Neural cell (in vitro differentiated cells): ENCODE results near the gene CHST6. TPM values are rescaled to one million over a fixed set of nuclear protein-coding genes. Genes with fewer than 3 reads are reported as not detected.

Experiments
- H2AFZ ChIP-seq: fragments of 200-600, 300-800 bp; sonication (generic), shearing (Covaris generic); 2 replicates; pipeline ENCODE4 v1.6.0; 2014; ENCODE audit warnings: low read depth, mild to moderate bottlenecking, antibody characterized with exemption, low read length, moderate library complexity
- H3F3A ChIP-seq: fragments of 200-600 bp; shearing (Covaris generic); 2 replicates; pipeline ENCODE4 v1.6.1; 2016; ENCODE audit warnings: mild to moderate bottlenecking, moderate library complexity, mixed read lengths, antibody characterized with exemption, low read length; ENCODE audit not compliant: insufficient read depth, poor library complexity, severe bottlenecking
- H3K27ac ChIP-seq: fragments of 200-600, 300-800 bp; sonication (generic), shearing (Covaris generic); 2 replicates; pipeline ENCODE4 v1.5.1; 2014; ENCODE audit warnings: mild to moderate bottlenecking, low read length, moderate library complexity
- H3K27me3 ChIP-seq: fragments of 300-800, 200-600 bp; sonication (generic), shearing (Covaris generic); 2 replicates; pipeline ENCODE4 v1.6.0; 2014; ENCODE audit warnings: mild to moderate bottlenecking, low read depth, low read length, moderate library complexity; ENCODE audit not compliant: insufficient read depth
- H3K36me3 ChIP-seq: fragments of 300-800, 200-600 bp; sonication (generic), shearing (Covaris generic); 2 replicates; pipeline ENCODE4 v1.5.1; 2014; ENCODE audit warnings: mild to moderate bottlenecking, antibody characterized with exemption, low read length, moderate library complexity; ENCODE audit not compliant: insufficient read depth
- H3K4me2 ChIP-seq: fragments of 300-800, 200-600 bp; sonication (generic), shearing (Covaris generic); 2 replicates; pipeline ENCODE4 v1.6.0; 2014; ENCODE audit warnings: mild to moderate bottlenecking, low read length
- H3K4me3 ChIP-seq: fragments of 300-800, 200-600 bp; sonication (generic), shearing (Covaris generic); 2 replicates; pipeline ENCODE4 v1.5.1; 2014; ENCODE audit warnings: mild to moderate bottlenecking, low read length, moderate library complexity
- H3K79me2 ChIP-seq: fragments of 200-600 bp; shearing (Covaris generic); replicated peaks from 2 replicates; pipeline ENCODE4 v1.6.0; 2014; ENCODE audit warnings: mild to moderate bottlenecking, low read length, moderate library complexity; ENCODE audit not compliant: insufficient read depth
- H3K9ac ChIP-seq: fragments of 300-800, 200-600 bp; sonication (generic), shearing (Covaris generic); 2 replicates; pipeline ENCODE4 v1.6.1; 2016; ENCODE audit warnings: mild to moderate bottlenecking, low read length, mixed read lengths
- H3K9me2 ChIP-seq: fragments of 200-600 bp; shearing (Covaris generic); 2 replicates; pipeline ENCODE4 v1.6.1; 2016; ENCODE audit warnings: mild to moderate bottlenecking, low read length, mixed read lengths; ENCODE audit not compliant: insufficient read depth
- H3K9me3 ChIP-seq: fragments of 200-600, 300-800 bp; sonication (generic), shearing (Covaris generic); 2 replicates; pipeline ENCODE4 v1.6.1; 2016; ENCODE audit warnings: mild to moderate bottlenecking, mixed run types, low read length, moderate library complexity, mixed read lengths
- H4K20me1 ChIP-seq: fragments of 200-600 bp; shearing (Covaris generic); 2 replicates; pipeline ENCODE4 v1.6.1; 2016; ENCODE audit warnings: mild to moderate bottlenecking, mixed run types; ENCODE audit not compliant: insufficient read depth
- CTCF ChIP-seq: fragments of 450-650 bp; IDR thresholded peaks from 2 replicates; pipeline ENCODE4 v1.5.1; 2014; ENCODE audit warnings: antibody characterized with exemption, mild to moderate bottlenecking, moderate library complexity; ENCODE audit not compliant: poor library complexity, severe bottlenecking
- EP300 ChIP-seq: fragments of 450-650 bp; conservative IDR thresholded peaks from 2 replicates; pipeline ENCODE4 v1.6.1; 2014; ENCODE audit warnings: antibody characterized with exemption, mild to moderate bottlenecking, moderate library complexity; ENCODE audit not compliant: poor library complexity, severe bottlenecking
- EZH2 ChIP-seq: fragments of 200-600, 300-800 bp; shearing (Covaris generic), sonication (generic); IDR thresholded peaks from 2 replicates; pipeline ENCODE4 v1.6.1; 2014; ENCODE audit warnings: antibody characterized with exemption, low read length, borderline replicate concordance, mild to moderate bottlenecking; ENCODE audit not compliant: insufficient read depth, poor library complexity, severe bottlenecking
- MXI1 ChIP-seq: fragments of 450-650 bp; conservative IDR thresholded peaks from 2 replicates; pipeline ENCODE4 v1.6.1; 2014; ENCODE audit warnings: antibody characterized with exemption, mild to moderate bottlenecking; ENCODE audit not compliant: poor library complexity, severe bottlenecking
- POLR2AphosphoS5 ChIP-seq: IDR thresholded peaks from 2 replicates; pipeline ENCODE4 v1.6.1; 2012
- RAD21 ChIP-seq: fragments of 450-650 bp; conservative IDR thresholded peaks from 2 replicates; pipeline ENCODE4 v1.6.1; 2014; ENCODE audit warnings: antibody characterized with exemption, mild to moderate bottlenecking, moderate library complexity
- REST ChIP-seq: IDR thresholded peaks from 2 replicates; pipeline ENCODE4 v1.6.1; 2012; ENCODE audit warnings: borderline replicate concordance
- SMC3 ChIP-seq: fragments of 450-650 bp; conservative IDR thresholded peaks from 2 replicates; pipeline ENCODE4 v1.6.1; 2014; ENCODE audit warnings: antibody characterized with exemption, mild to moderate bottlenecking, moderate library complexity; ENCODE audit not compliant: poor library complexity
- TAF1 ChIP-seq: IDR thresholded peaks from 2 replicates; pipeline ENCODE4 v1.6.1; 2012; ENCODE audit warnings: low read depth
- polyA plus RNA-seq: library from polyadenylated mRNA; depleted of rRNA; stranded (reverse); fragments of >200 nt; gene quantifications from 2 replicates; pipeline ENCODE4 v1.2.3, GENCODE V29; 2014

CHST6 gene
- polyA plus RNA-seq, 1 donor from 2014 or later = 0.02 TPM

- no peaks in the 10 kb centered on the region for H3K9me2 ChIP-seq
- no peak overlapping the region for H3K4me3 ChIP-seq
- H3K9ac ChIP-seq = no peak overlapping the region
- H3K27me3 ChIP-seq = no peaks in the 10 kb centered on the region
- no peaks in the 10 kb centered on the region for H3F3A ChIP-seq
- H3K9me3 ChIP-seq = no peaks in the 10 kb centered on the region
- TF ChIP-seq TAF1 (no peak), MXI1 (no peak), POLR2AphosphoS5 (no peak), REST (no peak), CTCF (no peak), SMC3 (no peak), EZH2 (no peak), EP300 (no peak), RAD21 (no peak)
- H3K79me2 ChIP-seq = no peaks in the 10 kb centered on the region
- H3K27ac ChIP-seq = no peak overlapping the region
- H3K36me3 ChIP-seq = no peaks in the 10 kb centered on the region
- no peaks in the 10 kb centered on the region for H4K20me1 ChIP-seq
- H2AFZ ChIP-seq = no peak overlapping the region
- H3K4me2 ChIP-seq = no peak overlapping the region
These were observed 9.8 kb downstream of the CHST6 start for GRCh38 chr16:75485230-75486013.

- no peaks in the 10 kb centered on the region for H4K20me1 ChIP-seq
- no peak overlapping the region for H2AFZ ChIP-seq
- H3K27ac ChIP-seq = no peak overlapping the region
- no peak overlapping the region for H3K9ac ChIP-seq
- no peaks in the 10 kb centered on the region for H3K27me3 ChIP-seq
- no peaks in the 10 kb centered on the region for H3K36me3 ChIP-seq
- no peaks in the 10 kb centered on the region for H3K79me2 ChIP-seq
- no peak overlapping the region for H3K4me3 ChIP-seq
- no peak for TF ChIP-seq SMC3
- H3K9me3 ChIP-seq = no peaks in the 10 kb centered on the region
- H3K4me2 ChIP-seq = no peak overlapping the region
- no peaks in the 10 kb centered on the region for H3F3A ChIP-seq
- H3K9me2 ChIP-seq = no peaks in the 10 kb centered on the region
These were observed 12.0 kb downstream of the CHST6 start for GRCh38 chr16:75483222-75483621.
